Osteoblast (primary cell): ENCODE results near the gene RBM33. TPM values are rescaled to one million over a fixed set of nuclear protein-coding genes. Genes with fewer than 3 reads are reported as not detected.

Experiments used
- DNase-seq: peaks from one replicate; pipeline ENCODE4 v3.0.0; 2011; ENCODE audit warnings: low spot score, mixed read lengths; ENCODE audit not compliant: insufficient read length; ENCODE audit errors: missing footprints
- H2AFZ ChIP-seq: 2 replicates; pipeline ENCODE4 v1.6.0; 2011; ENCODE audit warnings: mild to moderate bottlenecking, low read length
- H3K27ac ChIP-seq: 2 replicates; pipeline ENCODE4 v1.5.1; 2011; ENCODE audit warnings: mild to moderate bottlenecking, low read depth, low read length, moderate library complexity
- H3K27me3 ChIP-seq: 2 replicates; pipeline ENCODE4 v1.6.0; 2012; ENCODE audit warnings: mild to moderate bottlenecking, control low read depth, inconsistent platforms, low read length, moderate library complexity; ENCODE audit not compliant: insufficient read depth
- H3K36me3 ChIP-seq: 2 replicates; pipeline ENCODE4 v1.5.1; 2011; ENCODE audit warnings: mild to moderate bottlenecking, low read length, control low read depth, moderate library complexity; ENCODE audit not compliant: insufficient read depth
- H3K4me1 ChIP-seq: 2 replicates; pipeline ENCODE4 v1.5.1; 2011; ENCODE audit warnings: mild to moderate bottlenecking, low read length, control low read depth, moderate library complexity; ENCODE audit not compliant: insufficient read depth
- H3K4me2 ChIP-seq: 2 replicates; pipeline ENCODE4 v1.6.0; 2011; ENCODE audit warnings: mild to moderate bottlenecking, low read length; ENCODE audit not compliant: insufficient read depth
- H3K4me3 ChIP-seq: fragments of 200-600 bp; sonication (generic); 3 replicates; pipeline ENCODE4 v1.5.1; 2012; ENCODE audit warnings: mild to moderate bottlenecking, low read length, inconsistent platforms; ENCODE audit not compliant: insufficient read depth
- H3K79me2 ChIP-seq: 2 replicates; pipeline ENCODE4 v1.6.0; 2012; ENCODE audit warnings: mild to moderate bottlenecking, low read length, control low read depth, inconsistent platforms; ENCODE audit not compliant: insufficient read depth
- H3K9me3 ChIP-seq: 2 replicates; pipeline ENCODE4 v1.5.1; 2011; ENCODE audit warnings: low read depth, low read length, control low read depth
- H4K20me1 ChIP-seq: 2 replicates; pipeline ENCODE4 v1.6.0; 2012; ENCODE audit warnings: mild to moderate bottlenecking, low read length, control low read depth; ENCODE audit not compliant: insufficient read depth
- total RNA-seq: library from RNA; depleted of rRNA; stranded (reverse); fragments of >200 nt; gene quantifications from 2 replicates; pipeline ENCODE4 v1.2.3, GENCODE V29; 2012
- TF ChIP-seq, protein P1 (sequence below): IDR thresholded peaks from 2 replicates; pipeline ENCODE4 v1.5.1; 2011; ENCODE audit warnings: mild to moderate bottlenecking, low read depth, low read length, moderate library complexity; ENCODE audit errors: extremely low read depth

RBM33 gene
- total RNA-seq, 1 donor: 27.5 TPM

GRCh38 chr7:155813546-155814315, 169.3 kb downstream of the RBM33 start:
- Histone ChIP-seq H3K4me2 (no peak overlapping the region), H3K36me3 (no peaks in the 10 kb centered on the region), H3K27ac (no peak overlapping the region), H3K79me2 (no peaks in the 10 kb centered on the region), H2AFZ (no peak overlapping the region), H3K9me3 (no peaks in the 10 kb centered on the region), H3K4me3 (no peak overlapping the region), H4K20me1 (no peaks in the 10 kb centered on the region), H3K4me1 (no peaks in the 10 kb centered on the region), H3K27me3 (peaks cover 54% of the 10 kb centered on the region)
- TF ChIP-seq, protein P1, sequence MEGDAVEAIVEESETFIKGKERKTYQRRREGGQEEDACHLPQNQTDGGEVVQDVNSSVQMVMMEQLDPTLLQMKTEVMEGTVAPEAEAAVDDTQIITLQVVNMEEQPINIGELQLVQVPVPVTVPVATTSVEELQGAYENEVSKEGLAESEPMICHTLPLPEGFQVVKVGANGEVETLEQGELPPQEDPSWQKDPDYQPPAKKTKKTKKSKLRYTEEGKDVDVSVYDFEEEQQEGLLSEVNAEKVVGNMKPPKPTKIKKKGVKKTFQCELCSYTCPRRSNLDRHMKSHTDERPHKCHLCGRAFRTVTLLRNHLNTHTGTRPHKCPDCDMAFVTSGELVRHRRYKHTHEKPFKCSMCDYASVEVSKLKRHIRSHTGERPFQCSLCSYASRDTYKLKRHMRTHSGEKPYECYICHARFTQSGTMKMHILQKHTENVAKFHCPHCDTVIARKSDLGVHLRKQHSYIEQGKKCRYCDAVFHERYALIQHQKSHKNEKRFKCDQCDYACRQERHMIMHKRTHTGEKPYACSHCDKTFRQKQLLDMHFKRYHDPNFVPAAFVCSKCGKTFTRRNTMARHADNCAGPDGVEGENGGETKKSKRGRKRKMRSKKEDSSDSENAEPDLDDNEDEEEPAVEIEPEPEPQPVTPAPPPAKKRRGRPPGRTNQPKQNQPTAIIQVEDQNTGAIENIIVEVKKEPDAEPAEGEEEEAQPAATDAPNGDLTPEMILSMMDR: no peak
- DNase-seq: peak; percentile 78

DNA sequence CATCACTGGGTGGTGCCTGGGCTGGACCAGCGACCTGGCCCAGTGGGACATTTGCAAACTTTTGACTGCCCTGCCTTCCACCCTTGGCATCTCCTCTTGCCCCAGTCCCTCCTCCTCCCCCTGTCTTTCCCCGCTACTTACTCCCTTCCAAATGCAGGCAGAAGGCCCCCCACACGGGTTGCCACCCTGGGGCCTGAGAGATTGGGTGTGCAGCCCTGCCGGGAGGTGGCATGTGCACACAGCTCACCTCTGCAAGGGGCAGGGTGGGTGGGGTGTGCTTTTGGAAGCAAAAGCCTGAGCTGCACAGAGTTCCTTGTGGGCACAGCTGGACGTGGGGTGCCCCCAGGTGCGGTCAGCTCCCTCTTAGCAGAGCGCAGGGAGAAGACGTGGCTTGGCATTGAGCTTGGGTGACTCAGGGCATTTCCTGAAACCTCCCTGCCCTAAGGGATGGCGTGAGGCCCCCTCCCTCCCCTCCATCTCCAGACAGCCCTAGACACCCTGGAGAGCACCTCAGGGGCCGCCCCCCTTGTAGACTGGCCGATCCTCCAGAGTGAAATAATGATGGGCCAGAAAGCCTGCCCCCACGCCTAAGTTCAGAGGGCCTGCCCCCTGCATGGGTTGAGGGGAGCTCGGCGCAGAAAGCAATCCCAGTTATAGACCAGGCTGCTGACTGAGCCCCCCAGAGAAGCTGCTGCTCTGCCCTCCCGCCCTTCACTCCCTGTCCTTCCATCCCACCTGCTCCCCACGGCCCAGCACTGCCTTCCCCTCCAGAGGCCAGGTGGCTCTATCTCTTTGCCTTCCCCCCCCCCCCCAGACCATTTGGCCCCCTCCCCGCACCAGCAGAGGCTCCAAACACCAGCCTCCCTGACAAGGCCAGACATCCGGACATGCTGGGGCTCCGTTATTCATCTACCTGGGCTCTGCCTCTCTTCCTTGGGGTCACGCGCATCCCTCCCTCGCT, 170.1 kb downstream of the RBM33 start:
- Histone ChIP-seq H3K4me3 (no peak overlapping the region), H3K9me3 (no peaks in the 10 kb centered on the region), H3K4me1 (no peaks in the 10 kb centered on the region), H3K36me3 (no peaks in the 10 kb centered on the region), H3K27ac (no peak overlapping the region), H3K27me3 (peaks cover 46% of the 10 kb centered on the region), H2AFZ (no peak overlapping the region), H4K20me1 (no peaks in the 10 kb centered on the region), H3K79me2 (no peaks in the 10 kb centered on the region), H3K4me2 (no peak overlapping the region)
- TF ChIP-seq, protein P1: no peak
- peak; percentile 35 for DNase-seq

GRCh38 chr7:155815332-155816191, 171.1 kb downstream of the RBM33 start:
- peaks cover 38% of the 10 kb centered on the region for H3K27me3 ChIP-seq
- H3K36me3 ChIP-seq: no peaks in the 10 kb centered on the region
- TF ChIP-seq, protein P1: peak; percentile 50
- H3K79me2 ChIP-seq: no peaks in the 10 kb centered on the region
- H3K27ac ChIP-seq: no peak overlapping the region
- H3K4me3 ChIP-seq: no peak overlapping the region
- no peak overlapping the region for H3K4me2 ChIP-seq
- DNase-seq: peak; percentile 98
- H3K4me1 ChIP-seq: no peaks in the 10 kb centered on the region
- no peaks in the 10 kb centered on the region for H4K20me1 ChIP-seq
- H3K9me3 ChIP-seq: no peaks in the 10 kb centered on the region
- H2AFZ ChIP-seq: no peak overlapping the region
